Measurements from ENCODE around the gene FARP1. TPM values are rescaled to one million over a fixed set of nuclear protein-coding genes. Genes with fewer than 3 reads are reported as not detected.

Gene FARP1
- total and polyA plus RNA-seq, 10 of the 15 experiments (the other 5 are each of a cell fraction or from before 2014, with no cell fraction given), result 0.17 to 6.9 (median 0.68) TPM

DNA sequence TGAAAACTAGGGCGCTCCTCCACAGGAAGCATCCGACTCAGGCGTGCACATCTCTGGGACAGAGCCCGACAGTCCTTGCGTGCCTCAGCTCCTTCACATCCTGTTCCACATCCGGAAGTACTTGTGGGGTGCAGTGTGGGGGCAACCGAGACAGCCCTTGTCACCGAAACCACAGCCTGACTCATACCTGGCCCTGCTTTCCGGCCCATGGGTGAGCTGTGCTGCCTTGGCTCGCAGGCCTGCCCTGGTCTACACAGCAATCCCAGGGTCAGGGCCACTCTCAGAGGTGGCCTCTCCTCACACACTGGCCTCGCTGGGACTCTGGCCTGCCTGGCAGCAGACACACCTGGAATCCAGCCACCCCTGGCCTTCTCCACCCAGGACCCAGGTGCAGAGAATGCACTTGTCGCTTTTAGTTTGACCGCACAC, 333.7 kb downstream of the FARP1 start (continued):
- TF ChIP-seq TCF7 (IDR thresholded peaks at IDR 0.05; ENCODE audit: borderline replicate concordance) (peak; percentile 54; the same call in 1 of the 2 replicates), RAD21 (IDR thresholded peaks at IDR 0.05; ENCODE audit: insufficient read depth, low read depth, low read length) (0 out of 2 replicates have a peak, but pooled peaks have one; percentile 1), ZNF24 (IDR thresholded peaks at IDR 0.05) (0 out of 2 replicates have a peak, but pooled peaks have one; percentile 23), MTA2 (IDR thresholded peaks at IDR 0.05; ENCODE audit: low read depth) (peak; percentile 90), CHD4 (IDR thresholded peaks at IDR 0.05) (no peak), TBL1XR1 (IDR thresholded peaks at IDR 0.05; ENCODE audit: low read depth, low read length) (peak; percentile 99), ZNF622 (IDR thresholded peaks at IDR 0.05) (no peak), PAX8 (IDR thresholded peaks at IDR 0.05) (no peak), STAT1 (conservative IDR thresholded peaks at IDR 0.05) (no peak), RBBP5 (conservative IDR thresholded peaks at IDR 0.05) (no peak), FOXM1 (IDR thresholded peaks at IDR 0.05; ENCODE audit: low read depth, low read length) (peak; percentile 98), RFX5 (IDR thresholded peaks at IDR 0.05; ENCODE audit: low read depth, low read length) (no peak), PAX5 (IDR thresholded peaks at IDR 0.05; ENCODE audit: borderline replicate concordance, low read depth, low read length) (peak; percentile 99), SRF (IDR thresholded peaks at IDR 0.05; ENCODE audit: low read depth in 2 of 2, low read length in 2 of 2) (peak; percentile 80 to 87), SMAD1 (IDR thresholded peaks at IDR 0.05; ENCODE audit: low read depth, partially characterized antibody) (no peak), ATF7 (IDR thresholded peaks at IDR 0.05; ENCODE audit: low read depth) (peak; percentile 85), ASH2L (IDR thresholded peaks at IDR 0.05; ENCODE audit: borderline replicate concordance, low read depth) (no peak), CHD2 (IDR thresholded peaks at IDR 0.05; ENCODE audit: borderline replicate concordance, low read depth, low read length) (peak; percentile 88)
- TF ChIP-seq, protein P1, sequence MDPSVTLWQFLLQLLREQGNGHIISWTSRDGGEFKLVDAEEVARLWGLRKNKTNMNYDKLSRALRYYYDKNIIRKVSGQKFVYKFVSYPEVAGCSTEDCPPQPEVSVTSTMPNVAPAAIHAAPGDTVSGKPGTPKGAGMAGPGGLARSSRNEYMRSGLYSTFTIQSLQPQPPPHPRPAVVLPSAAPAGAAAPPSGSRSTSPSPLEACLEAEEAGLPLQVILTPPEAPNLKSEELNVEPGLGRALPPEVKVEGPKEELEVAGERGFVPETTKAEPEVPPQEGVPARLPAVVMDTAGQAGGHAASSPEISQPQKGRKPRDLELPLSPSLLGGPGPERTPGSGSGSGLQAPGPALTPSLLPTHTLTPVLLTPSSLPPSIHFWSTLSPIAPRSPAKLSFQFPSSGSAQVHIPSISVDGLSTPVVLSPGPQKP (IDR thresholded peaks at IDR 0.05; ENCODE audit: low read depth, low read length), result peak; percentile 96
- TF ChIP-seq, protein P2, sequence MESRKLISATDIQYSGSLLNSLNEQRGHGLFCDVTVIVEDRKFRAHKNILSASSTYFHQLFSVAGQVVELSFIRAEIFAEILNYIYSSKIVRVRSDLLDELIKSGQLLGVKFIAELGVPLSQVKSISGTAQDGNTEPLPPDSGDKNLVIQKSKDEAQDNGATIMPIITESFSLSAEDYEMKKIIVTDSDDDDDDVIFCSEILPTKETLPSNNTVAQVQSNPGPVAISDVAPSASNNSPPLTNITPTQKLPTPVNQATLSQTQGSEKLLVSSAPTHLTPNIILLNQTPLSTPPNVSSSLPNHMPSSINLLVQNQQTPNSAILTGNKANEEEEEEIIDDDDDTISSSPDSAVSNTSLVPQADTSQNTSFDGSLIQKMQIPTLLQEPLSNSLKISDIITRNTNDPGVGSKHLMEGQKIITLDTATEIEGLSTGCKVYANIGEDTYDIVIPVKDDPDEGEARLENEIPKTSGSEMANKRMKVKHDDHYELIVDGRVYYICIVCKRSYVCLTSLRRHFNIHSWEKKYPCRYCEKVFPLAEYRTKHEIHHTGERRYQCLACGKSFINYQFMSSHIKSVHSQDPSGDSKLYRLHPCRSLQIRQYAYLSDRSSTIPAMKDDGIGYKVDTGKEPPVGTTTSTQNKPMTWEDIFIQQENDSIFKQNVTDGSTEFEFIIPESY (IDR thresholded peaks at IDR 0.05), result no peak
- TF ChIP-seq, protein P3, sequence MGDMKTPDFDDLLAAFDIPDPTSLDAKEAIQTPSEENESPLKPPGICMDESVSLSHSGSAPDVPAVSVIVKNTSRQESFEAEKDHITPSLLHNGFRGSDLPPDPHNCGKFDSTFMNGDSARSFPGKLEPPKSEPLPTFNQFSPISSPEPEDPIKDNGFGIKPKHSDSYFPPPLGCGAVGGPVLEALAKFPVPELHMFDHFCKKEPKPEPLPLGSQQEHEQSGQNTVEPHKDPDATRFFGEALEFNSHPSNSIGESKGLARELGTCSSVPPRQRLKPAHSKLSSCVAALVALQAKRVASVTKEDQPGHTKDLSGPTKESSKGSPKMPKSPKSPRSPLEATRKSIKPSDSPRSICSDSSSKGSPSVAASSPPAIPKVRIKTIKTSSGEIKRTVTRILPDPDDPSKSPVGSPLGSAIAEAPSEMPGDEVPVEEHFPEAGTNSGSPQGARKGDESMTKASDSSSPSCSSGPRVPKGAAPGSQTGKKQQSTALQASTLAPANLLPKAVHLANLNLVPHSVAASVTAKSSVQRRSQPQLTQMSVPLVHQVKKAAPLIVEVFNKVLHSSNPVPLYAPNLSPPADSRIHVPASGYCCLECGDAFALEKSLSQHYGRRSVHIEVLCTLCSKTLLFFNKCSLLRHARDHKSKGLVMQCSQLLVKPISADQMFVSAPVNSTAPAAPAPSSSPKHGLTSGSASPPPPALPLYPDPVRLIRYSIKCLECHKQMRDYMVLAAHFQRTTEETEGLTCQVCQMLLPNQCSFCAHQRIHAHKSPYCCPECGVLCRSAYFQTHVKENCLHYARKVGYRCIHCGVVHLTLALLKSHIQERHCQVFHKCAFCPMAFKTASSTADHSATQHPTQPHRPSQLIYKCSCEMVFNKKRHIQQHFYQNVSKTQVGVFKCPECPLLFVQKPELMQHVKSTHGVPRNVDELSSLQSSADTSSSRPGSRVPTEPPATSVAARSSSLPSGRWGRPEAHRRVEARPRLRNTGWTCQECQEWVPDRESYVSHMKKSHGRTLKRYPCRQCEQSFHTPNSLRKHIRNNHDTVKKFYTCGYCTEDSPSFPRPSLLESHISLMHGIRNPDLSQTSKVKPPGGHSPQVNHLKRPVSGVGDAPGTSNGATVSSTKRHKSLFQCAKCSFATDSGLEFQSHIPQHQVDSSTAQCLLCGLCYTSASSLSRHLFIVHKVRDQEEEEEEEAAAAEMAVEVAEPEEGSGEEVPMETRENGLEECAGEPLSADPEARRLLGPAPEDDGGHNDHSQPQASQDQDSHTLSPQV (IDR thresholded peaks at IDR 0.05), result no peak
- TF ChIP-seq, protein P4, sequence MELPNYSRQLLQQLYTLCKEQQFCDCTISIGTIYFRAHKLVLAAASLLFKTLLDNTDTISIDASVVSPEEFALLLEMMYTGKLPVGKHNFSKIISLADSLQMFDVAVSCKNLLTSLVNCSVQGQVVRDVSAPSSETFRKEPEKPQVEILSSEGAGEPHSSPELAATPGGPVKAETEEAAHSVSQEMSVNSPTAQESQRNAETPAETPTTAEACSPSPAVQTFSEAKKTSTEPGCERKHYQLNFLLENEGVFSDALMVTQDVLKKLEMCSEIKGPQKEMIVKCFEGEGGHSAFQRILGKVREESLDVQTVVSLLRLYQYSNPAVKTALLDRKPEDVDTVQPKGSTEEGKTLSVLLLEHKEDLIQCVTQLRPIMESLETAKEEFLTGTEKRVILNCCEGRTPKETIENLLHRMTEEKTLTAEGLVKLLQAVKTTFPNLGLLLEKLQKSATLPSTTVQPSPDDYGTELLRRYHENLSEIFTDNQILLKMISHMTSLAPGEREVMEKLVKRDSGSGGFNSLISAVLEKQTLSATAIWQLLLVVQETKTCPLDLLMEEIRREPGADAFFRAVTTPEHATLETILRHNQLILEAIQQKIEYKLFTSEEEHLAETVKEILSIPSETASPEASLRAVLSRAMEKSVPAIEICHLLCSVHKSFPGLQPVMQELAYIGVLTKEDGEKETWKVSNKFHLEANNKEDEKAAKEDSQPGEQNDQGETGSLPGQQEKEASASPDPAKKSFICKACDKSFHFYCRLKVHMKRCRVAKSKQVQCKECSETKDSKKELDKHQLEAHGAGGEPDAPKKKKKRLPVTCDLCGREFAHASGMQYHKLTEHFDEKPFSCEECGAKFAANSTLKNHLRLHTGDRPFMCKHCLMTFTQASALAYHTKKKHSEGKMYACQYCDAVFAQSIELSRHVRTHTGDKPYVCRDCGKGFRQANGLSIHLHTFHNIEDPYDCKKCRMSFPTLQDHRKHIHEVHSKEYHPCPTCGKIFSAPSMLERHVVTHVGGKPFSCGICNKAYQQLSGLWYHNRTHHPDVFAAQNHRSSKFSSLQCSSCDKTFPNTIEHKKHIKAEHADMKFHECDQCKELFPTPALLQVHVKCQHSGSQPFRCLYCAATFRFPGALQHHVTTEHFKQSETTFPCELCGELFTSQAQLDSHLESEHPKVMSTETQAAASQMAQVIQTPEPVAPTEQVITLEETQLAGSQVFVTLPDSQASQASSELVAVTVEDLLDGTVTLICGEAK (IDR thresholded peaks at IDR 0.05; ENCODE audit: borderline replicate concordance), result peak; percentile 84
